Measurements from ENCODE around the gene PRDX5.

Gene PRDX5

GRCh38 chr11:64356498-64357411 lies 38.8 kb downstream of the PRDX5 start (continued):
- TF ChIP-seq GLIS1 (tag by site-specific recombination; IDR thresholded peaks at IDR 0.05) = 0 out of 2 replicates have a peak, but pooled peaks have one; percentile 9
- TF ChIP-seq KLF17 (tag by site-specific recombination; IDR thresholded peaks at IDR 0.05) = no peak
- TF ChIP-seq ZNF148 (tag by site-specific recombination; IDR thresholded peaks at IDR 0.05; ENCODE audit: borderline replicate concordance) = no peak
- no peak for TF ChIP-seq ZBTB7A (tag by site-specific recombination; IDR thresholded peaks at IDR 0.05; ENCODE audit: low read depth)
- TF ChIP-seq ZNF37A (tag by site-specific recombination; IDR thresholded peaks at IDR 0.05) = no peak
- 0 out of 2 replicates have a peak, but pooled peaks have one; percentile 15 for TF ChIP-seq ZBTB8A (tag by site-specific recombination; IDR thresholded peaks at IDR 0.05)
- TF ChIP-seq ZNF449 (tag by site-specific recombination; IDR thresholded peaks at IDR 0.05) = no peak
- no peak for TF ChIP-seq ZNF785 (tag by site-specific recombination; IDR thresholded peaks at IDR 0.05)
- TF ChIP-seq ZNF426 (tag by site-specific recombination; IDR thresholded peaks at IDR 0.05) = no peak
- TF ChIP-seq ZNF747 (tag by site-specific recombination; IDR thresholded peaks at IDR 0.05) = no peak
- no peak for TF ChIP-seq ZNF211 (tag by site-specific recombination; IDR thresholded peaks at IDR 0.05; ENCODE audit: low read depth)
- no peak for TF ChIP-seq OSR2 (tag by site-specific recombination; IDR thresholded peaks at IDR 0.05)
- TF ChIP-seq PATZ1 (tag by site-specific recombination; IDR thresholded peaks at IDR 0.05) = 0 out of 2 replicates have a peak, but pooled peaks have one; percentile 53
- peak; percentile 48 for TF ChIP-seq ZNF654 (tag by site-specific recombination; IDR thresholded peaks at IDR 0.05; ENCODE audit: low read depth)
- TF ChIP-seq ZBTB1 (tag by site-specific recombination; IDR thresholded peaks at IDR 0.05) = no peak
- no peak for TF ChIP-seq ZNF701 (tag by site-specific recombination; IDR thresholded peaks at IDR 0.05)
- TF ChIP-seq TSHZ1 (tag by site-specific recombination; IDR thresholded peaks at IDR 0.05; ENCODE audit: borderline replicate concordance) = no peak
- no peak for TF ChIP-seq ZNF16 (tag by site-specific recombination; IDR thresholded peaks at IDR 0.05; ENCODE audit: low read depth)
- TF ChIP-seq ZNF792 (tag by site-specific recombination; IDR thresholded peaks at IDR 0.05) = no peak
- TF ChIP-seq KLF10 (tag by site-specific recombination; IDR thresholded peaks at IDR 0.05) = no peak
- TF ChIP-seq GLIS2 (tag by site-specific recombination; IDR thresholded peaks at IDR 0.05) = 0 out of 2 replicates have a peak, but pooled peaks have one; percentile 15
- no peak for TF ChIP-seq ZNF398 (tag by site-specific recombination; IDR thresholded peaks at IDR 0.05)
- TF ChIP-seq KLF9 (tag by site-specific recombination; IDR thresholded peaks at IDR 0.05; ENCODE audit: low read depth) = no peak
- no peak for TF ChIP-seq ZNF366 (tag by site-specific recombination; conservative IDR thresholded peaks at IDR 0.05)

All from HEK293 (cell line).